Measurements from ENCODE around the gene FGGY.

FGGY gene

GRCh38 chr1:59354709-59355337 is 57.9 kb downstream of the FGGY start:
- no peak overlapping the region for H3K4me2 ChIP-seq (ENCODE audit: low read depth, low read length, poor library complexity, severe bottlenecking)
- no peaks in the 10 kb centered on the region for H3K9me2 ChIP-seq (replicated peaks; ENCODE audit: insufficient read depth, low read length)
- H3K79me2 ChIP-seq (ENCODE audit: insufficient read depth, low read length), result no peaks in the 10 kb centered on the region
- H4K20me1 ChIP-seq (ENCODE audit: low read depth, low read length), result no peaks in the 10 kb centered on the region
- H2AFZ ChIP-seq (ENCODE audit: low read depth, low read length, severe bottlenecking), result no peak overlapping the region
- no peaks in the 10 kb centered on the region for H3K36me3 ChIP-seq (ENCODE audit: low read length)
- no peaks in the 10 kb centered on the region for H3K9me3 ChIP-seq (ENCODE audit: insufficient read depth, low read length)
- no peaks in the 10 kb centered on the region for H3F3A ChIP-seq (ENCODE audit: insufficient read depth)
- H3K27me3 ChIP-seq (ENCODE audit: low read length), result no peaks in the 10 kb centered on the region
- no peak overlapping the region for H3K9ac ChIP-seq (ENCODE audit: low read length)
- no peak overlapping the region for H3K27ac ChIP-seq (ENCODE audit: low read depth, low read length)
- no peak overlapping the region for H3K4me3 ChIP-seq (ENCODE audit: insufficient read depth, low read length, poor library complexity, severe bottlenecking)
- TF ChIP-seq, protein P1, sequence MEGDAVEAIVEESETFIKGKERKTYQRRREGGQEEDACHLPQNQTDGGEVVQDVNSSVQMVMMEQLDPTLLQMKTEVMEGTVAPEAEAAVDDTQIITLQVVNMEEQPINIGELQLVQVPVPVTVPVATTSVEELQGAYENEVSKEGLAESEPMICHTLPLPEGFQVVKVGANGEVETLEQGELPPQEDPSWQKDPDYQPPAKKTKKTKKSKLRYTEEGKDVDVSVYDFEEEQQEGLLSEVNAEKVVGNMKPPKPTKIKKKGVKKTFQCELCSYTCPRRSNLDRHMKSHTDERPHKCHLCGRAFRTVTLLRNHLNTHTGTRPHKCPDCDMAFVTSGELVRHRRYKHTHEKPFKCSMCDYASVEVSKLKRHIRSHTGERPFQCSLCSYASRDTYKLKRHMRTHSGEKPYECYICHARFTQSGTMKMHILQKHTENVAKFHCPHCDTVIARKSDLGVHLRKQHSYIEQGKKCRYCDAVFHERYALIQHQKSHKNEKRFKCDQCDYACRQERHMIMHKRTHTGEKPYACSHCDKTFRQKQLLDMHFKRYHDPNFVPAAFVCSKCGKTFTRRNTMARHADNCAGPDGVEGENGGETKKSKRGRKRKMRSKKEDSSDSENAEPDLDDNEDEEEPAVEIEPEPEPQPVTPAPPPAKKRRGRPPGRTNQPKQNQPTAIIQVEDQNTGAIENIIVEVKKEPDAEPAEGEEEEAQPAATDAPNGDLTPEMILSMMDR (IDR thresholded peaks at IDR 0.05; ENCODE audit: insufficient read depth, low read length, poor library complexity, severe bottlenecking), result no peak

DNA sequence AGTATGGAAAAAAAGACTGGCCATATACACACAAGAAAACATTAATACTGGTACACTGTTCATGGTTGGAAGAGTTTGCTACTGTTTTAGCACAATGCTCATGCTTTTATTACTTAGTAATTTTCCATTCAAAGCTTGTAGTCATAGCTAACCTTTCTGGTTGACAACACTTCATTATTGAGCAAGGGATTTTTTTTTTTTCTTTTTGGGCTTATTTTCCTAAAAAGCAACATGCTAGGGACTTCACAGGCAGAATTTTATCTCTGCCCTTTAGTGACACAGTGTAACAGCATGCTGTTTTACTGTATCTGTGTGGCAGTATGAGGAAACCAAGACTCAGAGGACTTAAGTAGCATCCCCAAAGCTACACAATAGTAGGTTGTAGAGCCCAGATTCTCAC is 58.5 kb downstream of the FGGY start:
- H2AFZ ChIP-seq (ENCODE audit: low read depth, low read length, severe bottlenecking), result no peak overlapping the region
- no peaks in the 10 kb centered on the region for H3K79me2 ChIP-seq (ENCODE audit: insufficient read depth, low read length)
- no peaks in the 10 kb centered on the region for H3K27me3 ChIP-seq (ENCODE audit: low read length)
- H3K9me3 ChIP-seq (ENCODE audit: insufficient read depth, low read length), result no peaks in the 10 kb centered on the region
- TF ChIP-seq EZH2phosphoT487 (conservative IDR thresholded peaks at IDR 0.05; ENCODE audit: low read length), result no peak
- TF ChIP-seq, protein P1 (IDR thresholded peaks at IDR 0.05; ENCODE audit: insufficient read depth, low read length, poor library complexity, severe bottlenecking), result no peak
- H4K20me1 ChIP-seq (ENCODE audit: low read depth, low read length), result no peaks in the 10 kb centered on the region
- no peaks in the 10 kb centered on the region for H3K9me2 ChIP-seq (replicated peaks; ENCODE audit: insufficient read depth, low read length)
- H3F3A ChIP-seq (ENCODE audit: insufficient read depth), result no peaks in the 10 kb centered on the region
- no peak overlapping the region for H3K4me3 ChIP-seq (ENCODE audit: insufficient read depth, low read length, poor library complexity, severe bottlenecking)
- no peak overlapping the region for H3K4me2 ChIP-seq (ENCODE audit: low read depth, low read length, poor library complexity, severe bottlenecking)
- H3K36me3 ChIP-seq (ENCODE audit: low read length), result no peaks in the 10 kb centered on the region
- no peak overlapping the region for H3K27ac ChIP-seq (ENCODE audit: low read depth, low read length)
- H3K9ac ChIP-seq (ENCODE audit: low read length), result no peak overlapping the region

- H3K36me3 ChIP-seq (ENCODE audit: low read length), result no peaks in the 10 kb centered on the region
- H2AFZ ChIP-seq (ENCODE audit: low read depth, low read length, severe bottlenecking), result no peak overlapping the region
- H3K9ac ChIP-seq (ENCODE audit: low read length), result no peak overlapping the region
- no peaks in the 10 kb centered on the region for H3K9me3 ChIP-seq (ENCODE audit: insufficient read depth, low read length)
- no peaks in the 10 kb centered on the region for H3K9me2 ChIP-seq (replicated peaks; ENCODE audit: insufficient read depth, low read length)
- no peaks in the 10 kb centered on the region for H4K20me1 ChIP-seq (ENCODE audit: low read depth, low read length)
- no peaks in the 10 kb centered on the region for H3K27me3 ChIP-seq (ENCODE audit: low read length)
- H3F3A ChIP-seq (ENCODE audit: insufficient read depth), result no peaks in the 10 kb centered on the region
- TF ChIP-seq, protein P1 (IDR thresholded peaks at IDR 0.05; ENCODE audit: insufficient read depth, low read length, poor library complexity, severe bottlenecking), result no peak
- no peak for TF ChIP-seq EZH2phosphoT487 (conservative IDR thresholded peaks at IDR 0.05; ENCODE audit: low read length)
- no peaks in the 10 kb centered on the region for H3K79me2 ChIP-seq (ENCODE audit: insufficient read depth, low read length)
- no peak overlapping the region for H3K27ac ChIP-seq (ENCODE audit: low read depth, low read length)
- H3K4me3 ChIP-seq (ENCODE audit: insufficient read depth, low read length, poor library complexity, severe bottlenecking), result no peak overlapping the region
- no peak overlapping the region for H3K4me2 ChIP-seq (ENCODE audit: low read depth, low read length, poor library complexity, severe bottlenecking)
These were observed 59.7 kb downstream of the FGGY start for GRCh38 chr1:59356627-59357026.
